ENCODE results near the gene DLGAP4.
"Not testable (repeated sequence)": the region's sequence is repeated elsewhere in the genome, so short reads cannot be mapped to it uniquely, and the experiment has no call there.

Gene DLGAP4

GRCh38 chr20:36550790-36551299 is 244.7 kb downstream of the DLGAP4 start:
- DNase-seq (ENCODE audit: low read depth): no peak
- no peak for TF ChIP-seq CTCF (IDR thresholded peaks at IDR 0.05; ENCODE audit: control insufficient read depth, insufficient read depth, low read depth, low read length, missing control alignments)
- no peak overlapping the region for H3K4me3 ChIP-seq (ENCODE audit: control insufficient read depth, low read depth, low read length)

- TF ChIP-seq CTCF (IDR thresholded peaks at IDR 0.05; ENCODE audit: control insufficient read depth, insufficient read depth, low read depth, low read length, missing control alignments): no peak
- H3K4me3 ChIP-seq (ENCODE audit: control insufficient read depth, low read depth, low read length): no peak overlapping the region
- DNase-seq (ENCODE audit: low read depth): no peak
Measured at GRCh38 chr20:36555248-36555647, 249.1 kb downstream of the DLGAP4 start.

GRCh38 chr20:36562724-36563123 is 256.6 kb downstream of the DLGAP4 start:
- no peak for TF ChIP-seq CTCF (IDR thresholded peaks at IDR 0.05; ENCODE audit: control insufficient read depth, insufficient read depth, low read depth, low read length, missing control alignments)
- DNase-seq (ENCODE audit: low read depth): no peak
- H3K4me3 ChIP-seq (ENCODE audit: control insufficient read depth, low read depth, low read length): no peak overlapping the region

GRCh38 chr20:36563374-36563773 is 257.2 kb downstream of the DLGAP4 start:
- no peak for DNase-seq (ENCODE audit: low read depth)
- H3K4me3 ChIP-seq (ENCODE audit: control insufficient read depth, low read depth, low read length): no peak overlapping the region
- TF ChIP-seq CTCF (IDR thresholded peaks at IDR 0.05; ENCODE audit: control insufficient read depth, insufficient read depth, low read depth, low read length, missing control alignments): no peak

DNA sequence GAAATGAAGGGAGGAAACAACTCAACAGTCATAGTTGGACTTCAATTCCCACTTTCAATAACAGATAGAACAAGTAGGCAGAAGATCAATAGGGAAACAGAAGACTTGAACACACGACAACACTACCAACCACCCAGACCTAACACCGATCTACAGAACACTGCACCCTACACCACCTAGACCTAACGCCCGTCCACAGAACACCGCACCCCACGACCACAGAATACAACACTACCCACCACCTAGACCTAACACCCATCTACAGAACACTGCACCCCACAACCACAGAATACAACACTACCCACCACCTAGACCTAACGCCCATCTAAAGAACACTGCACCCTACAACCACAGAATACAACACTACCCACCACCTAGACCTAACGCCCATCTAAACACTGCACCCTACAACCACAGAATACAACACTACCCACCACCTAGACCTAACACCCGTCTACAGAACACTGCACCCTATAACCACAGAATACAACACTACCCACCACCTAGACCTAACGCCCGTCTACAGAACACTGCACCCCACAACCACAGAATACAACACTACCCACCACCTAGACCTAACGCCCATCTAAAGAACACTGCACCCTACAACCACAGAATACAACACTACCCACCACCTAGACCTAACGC is 258.1 kb downstream of the DLGAP4 start:
- H3K4me3 ChIP-seq (ENCODE audit: control insufficient read depth, low read depth, low read length); DNase-seq (ENCODE audit: low read depth): not testable (repeated sequence)

GRCh38 chr20:36564726-36565121 is 258.6 kb downstream of the DLGAP4 start:
- not testable (repeated sequence) for DNase-seq (ENCODE audit: low read depth); H3K4me3 ChIP-seq (ENCODE audit: control insufficient read depth, low read depth, low read length)

DNA sequence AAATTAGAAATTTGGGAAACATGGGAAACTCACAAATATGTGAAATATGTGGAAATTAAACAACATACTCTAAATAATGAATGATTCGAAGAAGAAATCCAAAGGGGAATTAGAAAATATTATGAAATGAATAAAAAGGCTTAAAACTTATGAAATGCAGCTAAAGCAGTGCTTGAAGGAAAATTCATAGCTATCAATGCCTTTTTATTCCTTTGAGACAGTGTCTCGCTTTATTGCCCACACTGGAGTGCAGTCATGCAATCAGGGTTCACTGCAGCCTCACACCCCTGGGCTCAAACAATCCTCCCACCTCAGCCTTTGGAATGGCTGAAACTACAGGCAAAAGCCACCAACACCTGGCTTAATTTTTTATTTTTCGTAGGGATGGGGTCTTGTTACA is 259.4 kb downstream of the DLGAP4 start:
- TF ChIP-seq CTCF (IDR thresholded peaks at IDR 0.05; ENCODE audit: control insufficient read depth, insufficient read depth, low read depth, low read length, missing control alignments): no peak
- DNase-seq (ENCODE audit: low read depth): no peak
- H3K4me3 ChIP-seq (ENCODE audit: control insufficient read depth, low read depth, low read length): no peak overlapping the region

All from AG09309 (cell line).